ENCODE measurements around the gene KLHDC1.
"Not testable (repeated sequence)": the region's sequence is repeated elsewhere in the genome, so short reads cannot be mapped to it uniquely, and the experiment has no call there.

KLHDC1 gene

GRCh38 chr14:49733836-49734235, 40.9 kb downstream of the KLHDC1 start:
- Histone ChIP-seq H2AFZ (ENCODE audit: low read depth, low read length) (no peak overlapping the region), H3K27ac (ENCODE audit: low read length) (no peak overlapping the region), H3K4me3 (ENCODE audit: low read depth in 1 of 2, low read length in 2 of 2) (no peak overlapping the region), H3K9ac (ENCODE audit: low read depth, low read length) (no peak overlapping the region), H3K79me2 (ENCODE audit: insufficient read depth, low read length) (no peaks in the 10 kb centered on the region), H4K20me1 (ENCODE audit: insufficient read depth, low read length) (no peaks in the 10 kb centered on the region), H3K27me3 (ENCODE audit: insufficient read depth, low read length, poor library complexity) (no peaks in the 10 kb centered on the region), H3K9me3 (ENCODE audit: insufficient read depth, low read length, severe bottlenecking) (no peaks in the 10 kb centered on the region), H3K4me2 (ENCODE audit: insufficient read depth, low read length) (no peak overlapping the region), H3K4me1 (ENCODE audit: insufficient read depth, low read length) (no peaks in the 10 kb centered on the region), H3K36me3 (ENCODE audit: insufficient read depth, low read length) (no peaks in the 10 kb centered on the region)
- TF ChIP-seq EZH2 (IDR thresholded peaks at IDR 0.05; ENCODE audit: borderline replicate concordance, low read depth, low read length, severe bottlenecking) (no peak), CTCF (IDR thresholded peaks at IDR 0.05; ENCODE audit: borderline replicate concordance, extremely low read depth, low read length, poor library complexity, severe bottlenecking) (no peak)
- ATAC-seq (ENCODE audit: insufficient read depth, low read depth): no peak
- DNase-seq: no peak

GRCh38 chr14:49735669-49736068, 42.7 kb downstream of the KLHDC1 start:
- not testable (repeated sequence) for H2AFZ ChIP-seq (ENCODE audit: low read depth, low read length); H3K36me3 ChIP-seq (ENCODE audit: insufficient read depth, low read length); H3K9me3 ChIP-seq (ENCODE audit: insufficient read depth, low read length, severe bottlenecking); DNase-seq; ATAC-seq (ENCODE audit: insufficient read depth, low read depth); H3K4me2 ChIP-seq (ENCODE audit: insufficient read depth, low read length); H3K9ac ChIP-seq (ENCODE audit: low read depth, low read length); H4K20me1 ChIP-seq (ENCODE audit: insufficient read depth, low read length); H3K4me1 ChIP-seq (ENCODE audit: insufficient read depth, low read length); H3K4me3 ChIP-seq (ENCODE audit: low read depth in 1 of 2, low read length in 2 of 2); H3K27ac ChIP-seq (ENCODE audit: low read length); H3K27me3 ChIP-seq (ENCODE audit: insufficient read depth, low read length, poor library complexity); H3K79me2 ChIP-seq (ENCODE audit: insufficient read depth, low read length)

GRCh38 chr14:49745191-49745590, 52.3 kb downstream of the KLHDC1 start:
- no peak for ATAC-seq (ENCODE audit: insufficient read depth, low read depth)
- no peak overlapping the region for H3K4me2 ChIP-seq (ENCODE audit: insufficient read depth, low read length)
- H3K4me3 ChIP-seq (ENCODE audit: low read depth in 1 of 2, low read length in 2 of 2): no peak overlapping the region
- H3K27me3 ChIP-seq (ENCODE audit: insufficient read depth, low read length, poor library complexity): no peaks in the 10 kb centered on the region
- H4K20me1 ChIP-seq (ENCODE audit: insufficient read depth, low read length): no peaks in the 10 kb centered on the region
- H3K9ac ChIP-seq (ENCODE audit: low read depth, low read length): no peak overlapping the region
- no peak overlapping the region for H3K27ac ChIP-seq (ENCODE audit: low read length)
- no peaks in the 10 kb centered on the region for H3K36me3 ChIP-seq (ENCODE audit: insufficient read depth, low read length)
- H3K4me1 ChIP-seq (ENCODE audit: insufficient read depth, low read length): no peaks in the 10 kb centered on the region
- H3K79me2 ChIP-seq (ENCODE audit: insufficient read depth, low read length): no peaks in the 10 kb centered on the region
- no peak for DNase-seq
- TF ChIP-seq CTCF (IDR thresholded peaks at IDR 0.05; ENCODE audit: borderline replicate concordance, extremely low read depth, low read length, poor library complexity, severe bottlenecking) (no peak), EZH2 (IDR thresholded peaks at IDR 0.05; ENCODE audit: borderline replicate concordance, low read depth, low read length, severe bottlenecking) (no peak)
- H2AFZ ChIP-seq (ENCODE audit: low read depth, low read length): no peak overlapping the region
- no peaks in the 10 kb centered on the region for H3K9me3 ChIP-seq (ENCODE audit: insufficient read depth, low read length, severe bottlenecking)

GRCh38 chr14:49746476-49746875, 53.6 kb downstream of the KLHDC1 start:
- not testable (repeated sequence) for H3K36me3 ChIP-seq (ENCODE audit: insufficient read depth, low read length); H3K9me3 ChIP-seq (ENCODE audit: insufficient read depth, low read length, severe bottlenecking); DNase-seq; H3K79me2 ChIP-seq (ENCODE audit: insufficient read depth, low read length); H2AFZ ChIP-seq (ENCODE audit: low read depth, low read length); H3K4me3 ChIP-seq (ENCODE audit: low read depth in 1 of 2, low read length in 2 of 2); H3K27ac ChIP-seq (ENCODE audit: low read length); ATAC-seq (ENCODE audit: insufficient read depth, low read depth); H3K9ac ChIP-seq (ENCODE audit: low read depth, low read length); H3K4me2 ChIP-seq (ENCODE audit: insufficient read depth, low read length); H4K20me1 ChIP-seq (ENCODE audit: insufficient read depth, low read length); H3K4me1 ChIP-seq (ENCODE audit: insufficient read depth, low read length); H3K27me3 ChIP-seq (ENCODE audit: insufficient read depth, low read length, poor library complexity)
